Liver (tissue), 9 donors: ENCODE measurements around the gene NFILZ. TPM values are rescaled to one million over a fixed set of nuclear protein-coding genes. Genes with fewer than 3 reads are reported as not detected.

Experiments used
- DNase-seq: peaks from one replicate; pipeline ENCODE4 v3.0.0-alpha.2; 2017; ENCODE audit warnings: low spot score
- H3K27ac ChIP-seq, 2 donors: one replicate each; pipeline ENCODE4 v1.7.0; 2013; ENCODE audit warnings: inconsistent platforms in 2 of 2, low read length in 2 of 2, control low read depth in 1 of 2, low read depth in 1 of 2, mild to moderate bottlenecking in 1 of 2
- H3K27me3 ChIP-seq, 4 donors: one replicate each; pipeline versions ENCODE4 v1.6.1 to v1.7.0; 2013; ENCODE audit warnings: low read length in 3 of 4, inconsistent platforms in 1 of 4, mild to moderate bottlenecking in 1 of 4, moderate library complexity in 1 of 4; ENCODE audit not compliant: control insufficient read depth in 4 of 4, insufficient read depth in 4 of 4
- H3K36me3 ChIP-seq, 4 donors: one replicate each; pipeline versions ENCODE4 v1.6.1 to v1.7.0; 2013; ENCODE audit warnings: low read length in 3 of 4, mild to moderate bottlenecking in 3 of 4, low read depth in 1 of 4, moderate library complexity in 1 of 4; ENCODE audit not compliant: control insufficient read depth in 4 of 4, insufficient read depth in 3 of 4
- H3K4me1 ChIP-seq, 4 donors: one replicate each; pipeline versions ENCODE4 v1.6.1 to v1.7.0; 2013; ENCODE audit warnings: low read length in 3 of 4, mild to moderate bottlenecking in 3 of 4, moderate library complexity in 1 of 4; ENCODE audit not compliant: control insufficient read depth in 4 of 4, insufficient read depth in 4 of 4
- H3K4me3 ChIP-seq, 3 donors: one replicate each; pipeline versions ENCODE4 v1.6.1 to v1.7.0; 2013; ENCODE audit warnings: low read length in 3 of 3, control low read depth in 1 of 3, low read depth in 1 of 3, mild to moderate bottlenecking in 1 of 3
- H3K9ac ChIP-seq, 2 donors: one replicate each; pipeline ENCODE4 v1.7.0; 2013; ENCODE audit warnings: low read length in 2 of 2, mild to moderate bottlenecking in 2 of 2, moderate library complexity in 2 of 2, control low read depth in 1 of 2, low read depth in 1 of 2
- H3K9me3 ChIP-seq, 4 donors: one replicate each; pipeline versions ENCODE4 v1.6.1 to v1.7.0; 2013; ENCODE audit warnings: low read length in 3 of 4; ENCODE audit not compliant: control insufficient read depth in 4 of 4
- EGR1 ChIP-seq, 2 donors: IDR thresholded peaks; 2 replicates each; pipeline ENCODE4 v1.6.1; 2016 to 2018; ENCODE audit warnings: antibody characterized with exemption in 2 of 2, low read depth in 2 of 2
- FOXA1 ChIP-seq: IDR thresholded peaks from 2 replicates; pipeline ENCODE4 v1.6.1; 2016; ENCODE audit warnings: antibody characterized with exemption
- FOXA2 ChIP-seq: IDR thresholded peaks from 2 replicates; pipeline ENCODE4 v1.6.1; 2016; ENCODE audit warnings: antibody characterized with exemption
- HNF4A ChIP-seq, 2 donors: conservative IDR thresholded peaks; 2 replicates each; pipeline ENCODE4 v1.6.1; 2016; ENCODE audit warnings: antibody characterized with exemption in 2 of 2, mild to moderate bottlenecking in 2 of 2
- HNF4G ChIP-seq: IDR thresholded peaks from 2 replicates; pipeline ENCODE4 v1.6.1; 2016; ENCODE audit warnings: antibody characterized with exemption
- JUND ChIP-seq, 2 donors: IDR thresholded peaks; 2 replicates each; pipeline ENCODE4 v1.6.1; 2016; ENCODE audit warnings: antibody characterized with exemption in 2 of 2
- RAD21 ChIP-seq, 2 donors: IDR thresholded peaks; 2 replicates each; pipeline ENCODE4 v1.6.1; 2016; ENCODE audit warnings: antibody characterized with exemption in 2 of 2, mild to moderate bottlenecking in 2 of 2
- RXRA ChIP-seq, 2 donors: IDR thresholded peaks; 2 replicates each; pipeline ENCODE4 v1.6.1; 2017 to 2018; ENCODE audit warnings: antibody characterized with exemption in 2 of 2, mild to moderate bottlenecking in 1 of 2
- SP1 ChIP-seq: IDR thresholded peaks from 2 replicates; pipeline ENCODE4 v1.6.1; 2018; ENCODE audit warnings: antibody characterized with exemption, mild to moderate bottlenecking
- TAF1 ChIP-seq: conservative IDR thresholded peaks from 2 replicates; pipeline ENCODE4 v1.6.1; 2016; ENCODE audit warnings: antibody characterized with exemption, mild to moderate bottlenecking
- YY1 ChIP-seq: IDR thresholded peaks from 2 replicates; pipeline ENCODE4 v1.6.1; 2016; ENCODE audit warnings: antibody characterized with exemption, mild to moderate bottlenecking
- WGBS: extraction: QIAGEN DNeasy Blood & Tissue Kit; methylation state at CpG from one replicate; pipeline ENCODE4 v1.1.7; 2013; 5-methylcytosine and 5-hydroxymethylcytosine counted together
- polyA plus RNA-seq, 2 donors: library from polyadenylated mRNA; stranded (reverse) in 1 of 2; unstranded in 1 of 2; fragments of 200-250 nt in 1 of 2; fragments of >200 nt in 1 of 2; fragmentation: Nextera tagmentation in 1 of 2; extraction: Ambion mirVana in 1 of 2; gene quantifications; one replicate each; pipeline versions ENCODE4 v1.2.1 to v1.2.3, GENCODE V29; 2013 to 2015
- total RNA-seq, 2 donors: library from RNA; depleted of rRNA; stranded (reverse); fragments of >200 nt; gene quantifications; one replicate each; pipeline ENCODE4 v1.2.3, GENCODE V29; 2014
- TF ChIP-seq, protein P1 (sequence below): IDR thresholded peaks from 2 replicates; pipeline ENCODE4 v1.6.1; 2016; ENCODE audit warnings: antibody characterized with exemption, mild to moderate bottlenecking
- TF ChIP-seq, protein P2 (sequence below): IDR thresholded peaks from 2 replicates; pipeline ENCODE4 v1.6.1; 2016; ENCODE audit warnings: antibody characterized with exemption
- TF ChIP-seq, protein P3 (sequence below): fragments of 150-350 bp; IDR thresholded peaks from 2 replicates; pipeline ENCODE4 v1.5.1; 2017; ENCODE audit warnings: improper control_type of control experiment, low read depth, low read length; ENCODE audit not compliant: missing input control
- TF ChIP-seq, protein P4 (sequence below): IDR thresholded peaks from 2 replicates; pipeline ENCODE4 v1.6.1; 2016; ENCODE audit warnings: antibody characterized with exemption
- donor health status: healthy.
- donor health status: healthy.
- donor health status: healthy.
- donor health status: healthy.
- donor health status: healthy.

The NFILZ gene
- total and polyA plus RNA-seq, 4 donors, result not detected

DNA sequence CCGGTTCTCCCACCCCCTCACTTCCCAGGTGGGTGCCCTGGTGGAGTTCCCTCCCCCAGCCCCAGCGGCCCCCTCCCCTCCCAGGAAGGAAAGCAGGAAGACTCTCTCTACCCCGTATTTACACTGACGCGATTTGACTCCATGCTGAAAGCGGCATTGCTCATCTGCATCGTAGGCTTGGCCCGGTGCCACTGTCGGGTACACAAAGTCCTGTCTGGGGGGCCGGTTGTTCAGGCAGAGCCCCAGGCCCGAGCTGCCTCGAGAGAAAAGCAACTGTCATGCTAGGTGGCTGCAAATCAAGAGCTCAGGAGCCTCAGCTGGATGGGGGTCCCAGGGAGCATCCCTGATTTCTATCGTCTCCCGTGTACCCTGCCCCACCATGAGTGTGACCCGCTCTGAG, 34.8 kb upstream of the NFILZ start:
- WGBS, result 75% methylated on average over 15 of the region's 15 CpGs
- Histone ChIP-seq H3K27me3 (no peaks in the 10 kb centered on the region), H3K4me3 (no peak overlapping the region), H3K36me3 (peaks cover 0 to 11% (median 6%) of the 10 kb centered on the region in 4 donors), H3K9ac (no peak overlapping the region), H3K4me1 (peaks cover 0 to 10% (median 5%) of the 10 kb centered on the region in 4 donors), H3K9me3 (peaks cover 0 to 3% (median 1%) of the 10 kb centered on the region in 4 donors), H3K27ac (no peak overlapping the region)
- no peak for DNase-seq
- no peak for TF ChIP-seq FOXA1
- TF ChIP-seq YY1, result no peak
- TF ChIP-seq, protein P1, sequence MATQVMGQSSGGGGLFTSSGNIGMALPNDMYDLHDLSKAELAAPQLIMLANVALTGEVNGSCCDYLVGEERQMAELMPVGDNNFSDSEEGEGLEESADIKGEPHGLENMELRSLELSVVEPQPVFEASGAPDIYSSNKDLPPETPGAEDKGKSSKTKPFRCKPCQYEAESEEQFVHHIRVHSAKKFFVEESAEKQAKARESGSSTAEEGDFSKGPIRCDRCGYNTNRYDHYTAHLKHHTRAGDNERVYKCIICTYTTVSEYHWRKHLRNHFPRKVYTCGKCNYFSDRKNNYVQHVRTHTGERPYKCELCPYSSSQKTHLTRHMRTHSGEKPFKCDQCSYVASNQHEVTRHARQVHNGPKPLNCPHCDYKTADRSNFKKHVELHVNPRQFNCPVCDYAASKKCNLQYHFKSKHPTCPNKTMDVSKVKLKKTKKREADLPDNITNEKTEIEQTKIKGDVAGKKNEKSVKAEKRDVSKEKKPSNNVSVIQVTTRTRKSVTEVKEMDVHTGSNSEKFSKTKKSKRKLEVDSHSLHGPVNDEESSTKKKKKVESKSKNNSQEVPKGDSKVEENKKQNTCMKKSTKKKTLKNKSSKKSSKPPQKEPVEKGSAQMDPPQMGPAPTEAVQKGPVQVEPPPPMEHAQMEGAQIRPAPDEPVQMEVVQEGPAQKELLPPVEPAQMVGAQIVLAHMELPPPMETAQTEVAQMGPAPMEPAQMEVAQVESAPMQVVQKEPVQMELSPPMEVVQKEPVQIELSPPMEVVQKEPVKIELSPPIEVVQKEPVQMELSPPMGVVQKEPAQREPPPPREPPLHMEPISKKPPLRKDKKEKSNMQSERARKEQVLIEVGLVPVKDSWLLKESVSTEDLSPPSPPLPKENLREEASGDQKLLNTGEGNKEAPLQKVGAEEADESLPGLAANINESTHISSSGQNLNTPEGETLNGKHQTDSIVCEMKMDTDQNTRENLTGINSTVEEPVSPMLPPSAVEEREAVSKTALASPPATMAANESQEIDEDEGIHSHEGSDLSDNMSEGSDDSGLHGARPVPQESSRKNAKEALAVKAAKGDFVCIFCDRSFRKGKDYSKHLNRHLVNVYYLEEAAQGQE, result no peak
- no peak for TF ChIP-seq FOXA2

DNA sequence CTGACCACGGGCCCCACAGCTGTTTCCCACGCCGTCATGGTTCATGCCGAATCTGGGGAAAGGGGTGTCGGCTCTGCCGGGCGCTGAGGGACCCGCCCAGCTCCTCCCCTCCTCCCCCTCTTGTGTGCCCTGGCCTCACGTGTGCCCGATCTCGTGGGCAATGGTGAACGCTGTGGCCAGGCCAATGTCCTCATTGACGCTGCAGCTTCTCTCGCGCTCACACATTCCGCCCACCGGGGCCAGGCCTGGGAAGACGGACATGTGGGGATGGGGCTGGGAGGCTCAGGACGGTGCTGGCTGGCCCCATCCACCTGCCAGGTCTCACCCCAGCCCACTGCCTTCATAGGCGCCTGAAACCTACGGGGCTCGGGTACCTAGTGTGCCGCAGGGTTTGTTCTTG, 34.3 kb upstream of the NFILZ start:
- H3K9ac ChIP-seq, result no peak overlapping the region
- H3K4me3 ChIP-seq, result no peak overlapping the region
- H3K27me3 ChIP-seq, result no peaks in the 10 kb centered on the region
- 92% methylated on average over 23 of the region's 23 CpGs for WGBS
- peaks cover 0 to 10% (median 5%) of the 10 kb centered on the region in 4 donors for H3K4me1 ChIP-seq
- no peak for DNase-seq
- no peak overlapping the region for H3K27ac ChIP-seq
- H3K36me3 ChIP-seq, result peaks cover 0 to 15% (median 7%) of the 10 kb centered on the region in 4 donors
- H3K9me3 ChIP-seq, result peaks cover 0 to 3% (median 1%) of the 10 kb centered on the region in 4 donors
- TF ChIP-seq TAF1 (no peak), HNF4G (no peak), FOXA2 (no peak), EGR1 (IDR thresholded peaks at IDR 0.05; ENCODE audit: low read depth in 2 of 2) (no peak), YY1 (no peak)
- TF ChIP-seq, protein P2, sequence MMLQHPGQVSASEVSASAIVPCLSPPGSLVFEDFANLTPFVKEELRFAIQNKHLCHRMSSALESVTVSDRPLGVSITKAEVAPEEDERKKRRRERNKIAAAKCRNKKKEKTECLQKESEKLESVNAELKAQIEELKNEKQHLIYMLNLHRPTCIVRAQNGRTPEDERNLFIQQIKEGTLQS, result no peak

DNA sequence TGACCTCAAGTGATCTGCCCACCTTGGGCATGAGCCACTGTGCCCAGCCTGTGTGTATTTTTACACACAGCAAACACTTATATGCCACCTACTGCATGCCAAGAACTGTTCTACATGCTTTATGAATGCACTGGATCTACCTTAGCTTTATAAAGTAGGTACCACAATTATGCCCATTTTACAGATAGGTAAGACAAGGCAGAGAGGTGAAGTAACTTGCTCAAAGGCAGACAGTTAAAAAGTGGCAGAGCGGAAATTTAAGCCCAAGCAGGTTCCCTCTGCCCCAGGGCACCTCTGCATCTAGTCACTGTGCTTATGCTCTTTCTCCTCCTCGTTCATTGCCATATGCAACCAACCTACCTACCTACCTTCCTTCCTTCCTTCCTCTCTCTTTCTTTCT, 30.4 kb upstream of the NFILZ start:
- TF ChIP-seq, protein P3, sequence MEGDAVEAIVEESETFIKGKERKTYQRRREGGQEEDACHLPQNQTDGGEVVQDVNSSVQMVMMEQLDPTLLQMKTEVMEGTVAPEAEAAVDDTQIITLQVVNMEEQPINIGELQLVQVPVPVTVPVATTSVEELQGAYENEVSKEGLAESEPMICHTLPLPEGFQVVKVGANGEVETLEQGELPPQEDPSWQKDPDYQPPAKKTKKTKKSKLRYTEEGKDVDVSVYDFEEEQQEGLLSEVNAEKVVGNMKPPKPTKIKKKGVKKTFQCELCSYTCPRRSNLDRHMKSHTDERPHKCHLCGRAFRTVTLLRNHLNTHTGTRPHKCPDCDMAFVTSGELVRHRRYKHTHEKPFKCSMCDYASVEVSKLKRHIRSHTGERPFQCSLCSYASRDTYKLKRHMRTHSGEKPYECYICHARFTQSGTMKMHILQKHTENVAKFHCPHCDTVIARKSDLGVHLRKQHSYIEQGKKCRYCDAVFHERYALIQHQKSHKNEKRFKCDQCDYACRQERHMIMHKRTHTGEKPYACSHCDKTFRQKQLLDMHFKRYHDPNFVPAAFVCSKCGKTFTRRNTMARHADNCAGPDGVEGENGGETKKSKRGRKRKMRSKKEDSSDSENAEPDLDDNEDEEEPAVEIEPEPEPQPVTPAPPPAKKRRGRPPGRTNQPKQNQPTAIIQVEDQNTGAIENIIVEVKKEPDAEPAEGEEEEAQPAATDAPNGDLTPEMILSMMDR, result no peak
- TF ChIP-seq JUND (IDR thresholded peaks at IDR 0.05) (no peak), TAF1 (no peak), RAD21 (IDR thresholded peaks at IDR 0.05) (no peak), RXRA (IDR thresholded peaks at IDR 0.05) (no peak), FOXA2 (no peak), SP1 (no peak), HNF4G (no peak), HNF4A (conservative IDR thresholded peaks at IDR 0.05) (no peak)
- TF ChIP-seq, protein P4, sequence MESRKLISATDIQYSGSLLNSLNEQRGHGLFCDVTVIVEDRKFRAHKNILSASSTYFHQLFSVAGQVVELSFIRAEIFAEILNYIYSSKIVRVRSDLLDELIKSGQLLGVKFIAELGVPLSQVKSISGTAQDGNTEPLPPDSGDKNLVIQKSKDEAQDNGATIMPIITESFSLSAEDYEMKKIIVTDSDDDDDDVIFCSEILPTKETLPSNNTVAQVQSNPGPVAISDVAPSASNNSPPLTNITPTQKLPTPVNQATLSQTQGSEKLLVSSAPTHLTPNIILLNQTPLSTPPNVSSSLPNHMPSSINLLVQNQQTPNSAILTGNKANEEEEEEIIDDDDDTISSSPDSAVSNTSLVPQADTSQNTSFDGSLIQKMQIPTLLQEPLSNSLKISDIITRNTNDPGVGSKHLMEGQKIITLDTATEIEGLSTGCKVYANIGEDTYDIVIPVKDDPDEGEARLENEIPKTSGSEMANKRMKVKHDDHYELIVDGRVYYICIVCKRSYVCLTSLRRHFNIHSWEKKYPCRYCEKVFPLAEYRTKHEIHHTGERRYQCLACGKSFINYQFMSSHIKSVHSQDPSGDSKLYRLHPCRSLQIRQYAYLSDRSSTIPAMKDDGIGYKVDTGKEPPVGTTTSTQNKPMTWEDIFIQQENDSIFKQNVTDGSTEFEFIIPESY, result no peak
- no peaks in the 10 kb centered on the region for H3K9me3 ChIP-seq
- no peak overlapping the region for H3K4me3 ChIP-seq
- H3K9ac ChIP-seq, result no peak overlapping the region
- peaks cover 0 to 3% (median 0%) of the 10 kb centered on the region in 4 donors for H3K4me1 ChIP-seq
- H3K27me3 ChIP-seq, result no peaks in the 10 kb centered on the region
- 94% methylated on average over 2 of the region's 2 CpGs for WGBS
- H3K27ac ChIP-seq, result no peak overlapping the region
- peaks cover 0 to 17% (median 5%) of the 10 kb centered on the region in 4 donors for H3K36me3 ChIP-seq
- DNase-seq, result no peak
